CD14-positive monocyte (primary cell): ENCODE data around the gene PCDHA8. TPM values are rescaled to one million over a fixed set of nuclear protein-coding genes. Genes with fewer than 3 reads are reported as not detected.

Experiments used
- DNase-seq, 3 donors: peaks; one replicate each; pipeline ENCODE4 v3.0.0-alpha.2; 2011 to 2022
- H2AFZ ChIP-seq: 2 replicates; pipeline ENCODE4 v1.6.0; 2012; ENCODE audit warnings: mild to moderate bottlenecking, low read depth, low read length, inconsistent platforms; ENCODE audit not compliant: insufficient read depth, poor library complexity, severe bottlenecking
- H3K27ac ChIP-seq, 2 donors: 1 replicate in 1 of 2; 2 replicates in 1 of 2; pipeline ENCODE4 v1.5.1; 2012 to 2013; ENCODE audit warnings: low read length in 2 of 2, control low read depth in 1 of 2, inconsistent platforms in 1 of 2, low read depth in 1 of 2, mild to moderate bottlenecking in 1 of 2
- H3K27me3 ChIP-seq, 2 donors: one replicate each; pipeline versions ENCODE4 v1.6.0 to v1.6.1; 2011 to 2013; ENCODE audit warnings: low read length in 2 of 2; ENCODE audit not compliant: control insufficient read depth in 2 of 2, insufficient read depth in 2 of 2
- H3K36me3 ChIP-seq, 2 donors: replicated peaks in 1 of 2; 1 replicate in 1 of 2; 2 replicates in 1 of 2; pipeline versions ENCODE4 v1.5.1 to v1.6.1; 2012 to 2013; ENCODE audit warnings: low read length in 2 of 2, control low read depth in 1 of 2, inconsistent platforms in 1 of 2, mild to moderate bottlenecking in 1 of 2; ENCODE audit not compliant: insufficient read depth in 2 of 2, control insufficient read depth in 1 of 2
- H3K4me1 ChIP-seq, 2 donors: 1 replicate in 1 of 2; 2 replicates in 1 of 2; pipeline versions ENCODE4 v1.5.1 to v1.6.1; 2012 to 2013; ENCODE audit warnings: low read length in 2 of 2, control low read depth in 1 of 2, inconsistent platforms in 1 of 2, mild to moderate bottlenecking in 1 of 2, moderate library complexity in 1 of 2; ENCODE audit not compliant: insufficient read depth in 2 of 2, control insufficient read depth in 1 of 2
- H3K4me2 ChIP-seq: replicated peaks from 2 replicates; pipeline ENCODE3; 2012; ENCODE audit warnings: low read length, moderate library complexity, mild to moderate bottlenecking; ENCODE audit not compliant: poor library complexity, severe bottlenecking; ENCODE audit errors: extremely low read depth
- H3K4me3 ChIP-seq, 3 experiments: fragments of 200-600 bp in 1 of 3; sonication (generic) in 1 of 3; replicated peaks in 1 of 3; 1 replicate in 2 of 3; 2 replicates in 1 of 3; pipeline ENCODE4 v1.5.1; 2011 to 2013; ENCODE audit warnings: low read length in 3 of 3, mild to moderate bottlenecking in 3 of 3, control low read depth in 2 of 3, low read depth in 2 of 3, inconsistent platforms in 1 of 3, moderate library complexity in 1 of 3
- H3K79me2 ChIP-seq: 2 replicates; pipeline ENCODE4 v1.6.0; 2012; ENCODE audit warnings: mild to moderate bottlenecking, control low read depth, inconsistent platforms, low read length, moderate library complexity; ENCODE audit not compliant: insufficient read depth
- H3K9ac ChIP-seq: 2 replicates; pipeline ENCODE4 v1.6.0; 2017; ENCODE audit warnings: low read length, mild to moderate bottlenecking; ENCODE audit not compliant: insufficient read depth, poor library complexity, severe bottlenecking
- H3K9me3 ChIP-seq, 2 donors: replicated peaks in 1 of 2; 1 replicate in 1 of 2; 2 replicates in 1 of 2; pipeline versions ENCODE4 v1.5.1 to v1.6.1; 2012 to 2013; ENCODE audit warnings: low read length in 2 of 2, control low read depth in 1 of 2; ENCODE audit not compliant: control insufficient read depth in 1 of 2, insufficient read depth in 1 of 2
- H4K20me1 ChIP-seq: 2 replicates; pipeline ENCODE4 v1.6.0; 2012; ENCODE audit warnings: mild to moderate bottlenecking, low read length, control low read depth, moderate library complexity; ENCODE audit not compliant: insufficient read depth
- H3K27ac Mint-ChIP-seq, 7 donors: one replicate each; pipeline ENCODE4 v1.8.0; 2020; ENCODE audit warnings: mild to moderate bottlenecking in 7 of 7, mixed read lengths in 7 of 7, moderate library complexity in 6 of 7, inconsistent platforms in 2 of 7
- H3K27me3 Mint-ChIP-seq, 3 donors: one replicate each; pipeline ENCODE4 v1.8.0; 2021 to 2022; ENCODE audit warnings: low read depth in 3 of 3, mild to moderate bottlenecking in 3 of 3, mixed read lengths in 3 of 3, moderate library complexity in 3 of 3, inconsistent platforms in 1 of 3
- H3K36me3 Mint-ChIP-seq, 2 donors: one replicate each; pipeline ENCODE4 v1.8.0; 2020; ENCODE audit warnings: mixed read lengths in 2 of 2, inconsistent platforms in 1 of 2, mild to moderate bottlenecking in 1 of 2
- H3K4me1 Mint-ChIP-seq: one replicate; pipeline ENCODE4 v1.8.0; 2020; ENCODE audit warnings: mild to moderate bottlenecking, mixed read lengths
- H3K4me3 Mint-ChIP-seq, 2 donors: one replicate each; pipeline ENCODE4 v1.8.0; 2020; ENCODE audit warnings: mild to moderate bottlenecking in 2 of 2, mixed read lengths in 2 of 2, moderate library complexity in 1 of 2
- H3K9me3 Mint-ChIP-seq, 7 donors: one replicate each; pipeline ENCODE4 v1.8.0; 2020 to 2022; ENCODE audit warnings: mixed read lengths in 7 of 7, mild to moderate bottlenecking in 6 of 7, moderate library complexity in 6 of 7, inconsistent platforms in 2 of 7
- WGBS: methylation state at CpG from one replicate; pipeline ENCODE4 v1.1.5; 2013; ENCODE audit warnings: missing lambda C conversion rate; ENCODE audit not compliant: insufficient coverage; 5-methylcytosine and 5-hydroxymethylcytosine counted together
- intact Hi-C, 2 donors: fragments of 100-400 bp; cut with micrococcal nuclease; formaldehyde crosslinking; loops; one replicate each; pipeline versions ENCODE4 v1.15.0 to v1.15.1; 2023
- polyA plus RNA-seq, 3 donors: library from polyadenylated mRNA; depleted of rRNA in 1 of 3; unstranded in 2 of 3; stranded (reverse) in 1 of 3; fragments of 300-500 nt in 2 of 3; fragments of >200 nt in 1 of 3; fragmentation: Illumina TruSeq in 2 of 3; gene quantifications; 1 replicate in 2 of 3; 2 replicates in 1 of 3; pipeline ENCODE4 v1.2.3, GENCODE V29; 2012 to 2021
- TF ChIP-seq, protein P1 (sequence below): fragments of 200-600 bp; IDR thresholded peaks from one replicate; pipeline ENCODE4 v1.8.0; 2022; ENCODE audit warnings: antibody characterized with exemption, mild to moderate bottlenecking

The PCDHA8 gene
- polyA plus RNA-seq, 3 donors: not detected

DNA sequence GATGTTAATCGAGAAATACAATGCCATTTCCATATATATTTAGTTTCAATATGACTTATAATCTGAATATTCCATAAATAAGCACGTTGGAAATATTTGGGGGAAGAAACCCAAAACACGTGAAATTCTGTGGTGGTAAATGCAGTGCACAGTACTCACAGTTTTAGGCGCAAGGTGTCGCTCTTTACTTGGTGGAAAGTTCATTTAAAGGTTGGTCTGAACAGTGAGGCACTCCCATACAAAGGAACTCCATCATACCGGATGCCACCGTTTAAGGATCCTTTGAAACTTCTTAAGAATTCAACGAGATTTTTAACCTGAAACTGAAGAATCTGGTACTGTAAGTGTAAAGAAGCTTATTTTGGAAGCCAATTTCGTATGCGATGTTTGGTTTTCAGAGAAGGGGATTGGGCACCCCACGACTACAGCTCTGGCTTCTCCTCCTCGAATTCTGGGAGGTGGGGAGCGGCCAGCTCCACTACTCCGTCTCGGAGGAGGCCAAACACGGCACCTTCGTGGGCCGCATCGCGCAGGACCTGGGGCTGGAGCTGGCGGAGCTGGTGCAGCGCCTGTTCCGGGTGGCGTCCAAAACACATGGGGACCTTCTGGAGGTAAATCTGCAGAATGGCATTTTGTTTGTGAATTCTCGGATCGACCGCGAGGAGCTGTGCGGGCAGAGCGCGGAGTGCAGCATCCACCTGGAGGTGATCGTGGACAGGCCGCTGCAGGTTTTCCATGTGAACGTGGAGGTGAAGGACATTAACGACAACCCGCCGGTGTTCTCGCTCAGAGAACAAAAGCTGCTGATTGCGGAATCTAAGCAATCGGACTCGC lies 28.0 kb downstream of the PCDHA8 start, which contains the start of gene PCDHA11:
TSS of gene PCDHA11 (plus strand) at position 237 of the 834 bp plus-strand sequence. CDS start at position 384, 147 bp downstream.
- intact Hi-C loops: no loop called here
- H3K4me1 ChIP-seq: no peaks in the 10 kb centered on the region
- H3K27me3 ChIP-seq: peaks cover 0 to 11% of the 10 kb centered on the region in 2 donors
- no peaks in the 10 kb centered on the region for H4K20me1 ChIP-seq
- no peak within 1 kb of the TSS for H2AFZ ChIP-seq
- no peak within 1 kb of the TSS for H3K4me3 ChIP-seq
- no peaks in the 10 kb centered on the region for H3K36me3 ChIP-seq
- Mint-ChIP-seq H3K27me3 (peaks cover 6 to 23% (median 22%) of the 10 kb centered on the region in 3 donors), H3K9me3 (peaks cover 19 to 44% (median 33%) of the 10 kb centered on the region in 7 donors), H3K4me1 (no peaks in the 10 kb centered on the region), H3K36me3 (peaks cover 0 to 12% of the 10 kb centered on the region in 2 donors), H3K27ac (no peak within 1 kb of the TSS), H3K4me3 (peak within 1 kb of the TSS in 1 of 2 donors; percentile 39)
- no peak for DNase-seq
- no peak within 1 kb of the TSS for H3K27ac ChIP-seq
- TF ChIP-seq, protein P1, sequence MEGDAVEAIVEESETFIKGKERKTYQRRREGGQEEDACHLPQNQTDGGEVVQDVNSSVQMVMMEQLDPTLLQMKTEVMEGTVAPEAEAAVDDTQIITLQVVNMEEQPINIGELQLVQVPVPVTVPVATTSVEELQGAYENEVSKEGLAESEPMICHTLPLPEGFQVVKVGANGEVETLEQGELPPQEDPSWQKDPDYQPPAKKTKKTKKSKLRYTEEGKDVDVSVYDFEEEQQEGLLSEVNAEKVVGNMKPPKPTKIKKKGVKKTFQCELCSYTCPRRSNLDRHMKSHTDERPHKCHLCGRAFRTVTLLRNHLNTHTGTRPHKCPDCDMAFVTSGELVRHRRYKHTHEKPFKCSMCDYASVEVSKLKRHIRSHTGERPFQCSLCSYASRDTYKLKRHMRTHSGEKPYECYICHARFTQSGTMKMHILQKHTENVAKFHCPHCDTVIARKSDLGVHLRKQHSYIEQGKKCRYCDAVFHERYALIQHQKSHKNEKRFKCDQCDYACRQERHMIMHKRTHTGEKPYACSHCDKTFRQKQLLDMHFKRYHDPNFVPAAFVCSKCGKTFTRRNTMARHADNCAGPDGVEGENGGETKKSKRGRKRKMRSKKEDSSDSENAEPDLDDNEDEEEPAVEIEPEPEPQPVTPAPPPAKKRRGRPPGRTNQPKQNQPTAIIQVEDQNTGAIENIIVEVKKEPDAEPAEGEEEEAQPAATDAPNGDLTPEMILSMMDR: no peak
- H3K4me2 ChIP-seq: no peak within 1 kb of the TSS
- no peak within 1 kb of the TSS for H3K9ac ChIP-seq
- no peaks in the 10 kb centered on the region for H3K79me2 ChIP-seq
- 22% methylated on average over 30 of the region's 41 CpGs for WGBS
- peaks cover 28 to 49% of the 10 kb centered on the region in 2 donors for H3K9me3 ChIP-seq

DNA sequence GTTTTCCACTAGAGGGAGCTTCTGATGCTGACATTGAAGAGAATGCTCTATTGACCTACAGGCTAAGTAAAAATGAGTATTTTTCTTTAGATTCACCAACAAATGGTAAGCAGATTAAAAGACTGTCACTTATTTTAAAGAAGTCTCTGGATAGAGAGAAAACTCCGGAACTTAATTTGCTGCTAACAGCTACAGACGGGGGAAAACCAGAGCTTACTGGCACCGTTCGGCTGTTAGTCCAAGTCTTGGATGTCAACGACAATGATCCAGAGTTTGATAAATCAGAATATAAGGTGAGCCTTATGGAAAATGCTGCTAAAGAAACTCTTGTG lies 28.5 kb downstream of the PCDHA8 start:
- H3K4me1 ChIP-seq: no peaks in the 10 kb centered on the region
- no peak overlapping the region for H3K9ac ChIP-seq
- no peaks in the 10 kb centered on the region for H4K20me1 ChIP-seq
- H2AFZ ChIP-seq: no peak overlapping the region
- TF ChIP-seq, protein P1: no peak
- no peaks in the 10 kb centered on the region for H3K79me2 ChIP-seq
- peaks cover 28 to 53% of the 10 kb centered on the region in 2 donors for H3K9me3 ChIP-seq
- no peaks in the 10 kb centered on the region for H3K4me1 Mint-ChIP-seq
- no peak overlapping the region for H3K27ac ChIP-seq
- DNase-seq: no peak
- WGBS: 73% methylated on average over 4 of the region's 5 CpGs
- H3K27me3 ChIP-seq: peaks cover 0 to 15% of the 10 kb centered on the region in 2 donors
- no peak overlapping the region for H3K4me3 ChIP-seq
- H3K9me3 Mint-ChIP-seq: peaks cover 19 to 44% (median 37%) of the 10 kb centered on the region in 7 donors
- intact Hi-C loops: no loop called here
- no peak overlapping the region for H3K27ac Mint-ChIP-seq
- H3K36me3 Mint-ChIP-seq: peaks cover 0 to 12% of the 10 kb centered on the region in 2 donors
- no peaks in the 10 kb centered on the region for H3K36me3 ChIP-seq
- peaks cover 6 to 26% (median 22%) of the 10 kb centered on the region in 3 donors for H3K27me3 Mint-ChIP-seq
- peak overlapping the region in 1 of 2 donors; percentile 39 for H3K4me3 Mint-ChIP-seq
- H3K4me2 ChIP-seq: no peak overlapping the region
